ENCODE results near the gene TNPO1.

TNPO1 gene

GRCh38 chr5:72871366-72872024 is 55.0 kb downstream of the TNPO1 start:
- TF ChIP-seq TCF12 (IDR thresholded peaks at IDR 0.05; ENCODE audit: low read depth) (no peak), YY1 (IDR thresholded peaks at IDR 0.05; ENCODE audit: low read depth) (no peak), FOXM1 (IDR thresholded peaks at IDR 0.05; ENCODE audit: borderline replicate concordance, low read depth) (no peak), CEBPB (IDR thresholded peaks at IDR 0.05) (no peak), RAD21 (IDR thresholded peaks at IDR 0.05; ENCODE audit: low read depth) (no peak), ZBTB7A (IDR thresholded peaks at IDR 0.05; ENCODE audit: low read depth) (no peak), USF1 (IDR thresholded peaks at IDR 0.05) (no peak)

GRCh38 chr5:72878854-72879253 is 62.4 kb downstream of the TNPO1 start:
- TF ChIP-seq RAD21 (IDR thresholded peaks at IDR 0.05; ENCODE audit: low read depth) (no peak), TAF1 (IDR thresholded peaks at IDR 0.05; ENCODE audit: low read depth) (no peak), YY1 (IDR thresholded peaks at IDR 0.05; ENCODE audit: low read depth) (no peak), USF1 (IDR thresholded peaks at IDR 0.05) (no peak), NFIC (IDR thresholded peaks at IDR 0.05) (no peak), REST (IDR thresholded peaks at IDR 0.05; ENCODE audit: low read depth) (no peak), FOXM1 (IDR thresholded peaks at IDR 0.05; ENCODE audit: borderline replicate concordance, low read depth) (no peak), CEBPB (IDR thresholded peaks at IDR 0.05) (no peak), CREB1 (IDR thresholded peaks at IDR 0.05; ENCODE audit: low read depth) (no peak), EGR1 (IDR thresholded peaks at IDR 0.05) (no peak), TCF12 (IDR thresholded peaks at IDR 0.05; ENCODE audit: low read depth) (no peak), MAX (IDR thresholded peaks at IDR 0.05) (no peak), ZBTB7A (IDR thresholded peaks at IDR 0.05; ENCODE audit: low read depth) (no peak)

- TF ChIP-seq TEAD4 (IDR thresholded peaks at IDR 0.05) (no peak), RAD21 (IDR thresholded peaks at IDR 0.05; ENCODE audit: low read depth) (no peak)
Observed at GRCh38 chr5:72882989-72883388, 66.5 kb downstream of the TNPO1 start.

- no peak for TF ChIP-seq TAF1 (IDR thresholded peaks at IDR 0.05; ENCODE audit: low read depth)
- no peak for TF ChIP-seq FOXM1 (IDR thresholded peaks at IDR 0.05; ENCODE audit: borderline replicate concordance, low read depth)
- TF ChIP-seq ZBTB7A (IDR thresholded peaks at IDR 0.05; ENCODE audit: low read depth): no peak
- no peak for TF ChIP-seq USF1 (IDR thresholded peaks at IDR 0.05)
- TF ChIP-seq EP300 (IDR thresholded peaks at IDR 0.05; ENCODE audit: borderline replicate concordance): no peak
- no peak for TF ChIP-seq TEAD4 (IDR thresholded peaks at IDR 0.05)
- TF ChIP-seq NFIC (IDR thresholded peaks at IDR 0.05): no peak
- TF ChIP-seq RAD21 (IDR thresholded peaks at IDR 0.05; ENCODE audit: low read depth): no peak
- TF ChIP-seq CREB1 (IDR thresholded peaks at IDR 0.05; ENCODE audit: low read depth): no peak
- TF ChIP-seq MAX (IDR thresholded peaks at IDR 0.05): no peak
- TF ChIP-seq EGR1 (IDR thresholded peaks at IDR 0.05): no peak
- TF ChIP-seq TCF12 (IDR thresholded peaks at IDR 0.05; ENCODE audit: low read depth): no peak
- TF ChIP-seq YY1 (IDR thresholded peaks at IDR 0.05; ENCODE audit: low read depth): no peak
- TF ChIP-seq CEBPB (IDR thresholded peaks at IDR 0.05): no peak
- no peak for TF ChIP-seq REST (IDR thresholded peaks at IDR 0.05; ENCODE audit: low read depth)
Observed at GRCh38 chr5:72883850-72884249, 67.4 kb downstream of the TNPO1 start.

- TF ChIP-seq TAF1 (IDR thresholded peaks at IDR 0.05; ENCODE audit: low read depth) (no peak), TCF12 (IDR thresholded peaks at IDR 0.05; ENCODE audit: low read depth) (no peak), ZBTB7A (IDR thresholded peaks at IDR 0.05; ENCODE audit: low read depth) (no peak), NFIC (IDR thresholded peaks at IDR 0.05) (no peak), CREB1 (IDR thresholded peaks at IDR 0.05; ENCODE audit: low read depth) (no peak), RAD21 (IDR thresholded peaks at IDR 0.05; ENCODE audit: low read depth) (no peak), TEAD4 (IDR thresholded peaks at IDR 0.05) (no peak), FOXM1 (IDR thresholded peaks at IDR 0.05; ENCODE audit: borderline replicate concordance, low read depth) (no peak), USF1 (IDR thresholded peaks at IDR 0.05) (no peak), YY1 (IDR thresholded peaks at IDR 0.05; ENCODE audit: low read depth) (no peak), EP300 (IDR thresholded peaks at IDR 0.05; ENCODE audit: borderline replicate concordance) (no peak), REST (IDR thresholded peaks at IDR 0.05; ENCODE audit: low read depth) (no peak), CEBPB (IDR thresholded peaks at IDR 0.05) (no peak), MAX (IDR thresholded peaks at IDR 0.05) (no peak), EGR1 (IDR thresholded peaks at IDR 0.05) (no peak)
Observed at GRCh38 chr5:72884892-72885291, 68.4 kb downstream of the TNPO1 start.

Data from Ishikawa (cell line).